Neuronal stem cell (in vitro differentiated cells): ENCODE results near the gene AIFM1.
A peak's percentile ranks its signal among the peaks of the same experiment; 100 is the strongest.
"Not testable (repeated sequence)": the region's sequence is repeated elsewhere in the genome, so short reads cannot be mapped to it uniquely, and the experiment has no call there.

Experiments used
- DNase-seq: peaks from one replicate; pipeline ENCODE4 v3.0.0-alpha.2; 2013; ENCODE audit warnings: low spot score
- H2AFZ ChIP-seq: one replicate; pipeline ENCODE4 v1.6.1; 2013; ENCODE audit warnings: mild to moderate bottlenecking, low read length, inconsistent platforms
- H2AK5ac ChIP-seq: 2 replicates; pipeline ENCODE4 v1.6.1; 2013; ENCODE audit warnings: low read depth, mild to moderate bottlenecking, inconsistent platforms, low read length, moderate library complexity, mixed read lengths
- H2BK120ac ChIP-seq: 2 replicates; pipeline ENCODE4 v1.6.1; 2013; ENCODE audit warnings: low read depth, mild to moderate bottlenecking, inconsistent platforms, low read length, moderate library complexity, mixed read lengths
- H2BK12ac ChIP-seq: one replicate; pipeline ENCODE4 v1.6.1; 2013; ENCODE audit warnings: low read length, inconsistent platforms
- H2BK15ac ChIP-seq: 2 replicates; pipeline ENCODE4 v1.6.1; 2013; ENCODE audit warnings: mild to moderate bottlenecking, low read length, inconsistent platforms, mixed read lengths
- H2BK5ac ChIP-seq: one replicate; pipeline ENCODE4 v1.6.1; 2013; ENCODE audit warnings: inconsistent platforms, mild to moderate bottlenecking, low read length, moderate library complexity
- H3K14ac ChIP-seq: one replicate; pipeline ENCODE4 v1.6.1; 2013; ENCODE audit warnings: low read length, inconsistent platforms
- H3K18ac ChIP-seq: 2 replicates; pipeline ENCODE4 v1.6.1; 2013; ENCODE audit warnings: low read length, inconsistent platforms
- H3K23ac ChIP-seq: 2 replicates; pipeline ENCODE4 v1.6.1; 2013; ENCODE audit warnings: low read depth, mild to moderate bottlenecking, mixed read lengths, low read length, inconsistent platforms; ENCODE audit not compliant: poor library complexity
- H3K27ac ChIP-seq: replicated peaks from 3 replicates; pipeline ENCODE4 v1.5.1; 2013; ENCODE audit warnings: low read length, inconsistent platforms
- H3K27me3 ChIP-seq, 3 experiments: 2 replicates each; pipeline ENCODE4 v1.6.1; 2013; ENCODE audit warnings: low read length in 3 of 3, mild to moderate bottlenecking in 2 of 3, inconsistent platforms in 1 of 3, low read depth in 1 of 3, mixed read lengths in 1 of 3, moderate library complexity in 1 of 3; ENCODE audit not compliant: control insufficient read depth in 3 of 3, insufficient read depth in 3 of 3
- H3K36me3 ChIP-seq, 2 donors: replicated peaks in 1 of 2; 2 replicates each; pipeline ENCODE4 v1.6.1; 2013; ENCODE audit warnings: low read length in 2 of 2; ENCODE audit not compliant: control insufficient read depth in 2 of 2, insufficient read depth in 2 of 2
- H3K4ac ChIP-seq: 2 replicates; pipeline ENCODE4 v1.6.1; 2013; ENCODE audit warnings: inconsistent platforms, mild to moderate bottlenecking, low read length, moderate library complexity
- H3K4me1 ChIP-seq, 2 donors: 1 replicate in 1 of 2; 2 replicates in 1 of 2; pipeline ENCODE4 v1.6.1; 2013; ENCODE audit warnings: low read length in 2 of 2, low read depth in 1 of 2; ENCODE audit not compliant: control insufficient read depth in 2 of 2, insufficient read depth in 1 of 2
- H3K4me2 ChIP-seq: one replicate; pipeline ENCODE4 v1.6.1; 2013; ENCODE audit warnings: mild to moderate bottlenecking, low read length, inconsistent platforms; ENCODE audit not compliant: insufficient read depth, poor library complexity, severe bottlenecking
- H3K4me3 ChIP-seq, 2 donors: 2 replicates each; pipeline ENCODE4 v1.5.1; 2013; ENCODE audit warnings: low read length in 2 of 2, mild to moderate bottlenecking in 2 of 2, inconsistent platforms in 1 of 2, moderate library complexity in 1 of 2
- H3K79me1 ChIP-seq: one replicate; pipeline ENCODE4 v1.6.1; 2013; ENCODE audit warnings: low read depth, mild to moderate bottlenecking, inconsistent platforms, low read length, moderate library complexity
- H3K9ac ChIP-seq: one replicate; pipeline ENCODE4 v1.6.1; 2013; ENCODE audit warnings: mild to moderate bottlenecking, low read depth, low read length, inconsistent platforms; ENCODE audit not compliant: poor library complexity
- H3K9me3 ChIP-seq, 2 donors: replicated peaks in 1 of 2; 2 replicates each; pipeline versions ENCODE3 to v1.6.1; 2013; ENCODE audit warnings: low read length in 2 of 2, mild to moderate bottlenecking in 2 of 2, inconsistent platforms in 1 of 2, low read depth in 1 of 2, mixed read lengths in 1 of 2, moderate library complexity in 1 of 2; ENCODE audit not compliant: control insufficient read depth in 2 of 2, insufficient read depth in 1 of 2
- H4K8ac ChIP-seq: one replicate; pipeline ENCODE4 v1.6.1; 2013; ENCODE audit warnings: low read depth, mild to moderate bottlenecking, inconsistent platforms, low read length, moderate library complexity
- H4K91ac ChIP-seq: one replicate; pipeline ENCODE4 v1.6.1; 2013; ENCODE audit warnings: low read length, low read depth, mild to moderate bottlenecking, inconsistent platforms; ENCODE audit not compliant: poor library complexity
- WGBS, 2 donors: extraction: QIAGEN DNeasy Blood & Tissue Kit; methylation state at CpG; one replicate each; pipeline ENCODE4 v1.1.7; 2013; ENCODE audit warnings: missing lambda C conversion rate in 2 of 2, mixed read lengths in 1 of 2; ENCODE audit not compliant: insufficient read length in 2 of 2, insufficient replicate concordance in 1 of 2; ENCODE audit errors: extremely low coverage in 2 of 2; 5-methylcytosine and 5-hydroxymethylcytosine counted together

Gene AIFM1

GRCh38 chrX:130118441-130119311 lies 47.0 kb downstream of the AIFM1 start:
- no peak overlapping the region for H2BK15ac ChIP-seq

GRCh38 chrX:130117166-130117565 lies 48.5 kb downstream of the AIFM1 start:
- H3K27ac ChIP-seq, result no peak overlapping the region
- no peak overlapping the region for H4K8ac ChIP-seq
- no peak overlapping the region for H2AFZ ChIP-seq
- H3K9ac ChIP-seq, result no peak overlapping the region
- H2BK12ac ChIP-seq, result no peak overlapping the region
- H3K4ac ChIP-seq, result no peak overlapping the region
- H3K27me3 ChIP-seq, result peaks cover 0 to under 1% (median 0%) of the 10 kb centered on the region in 3 experiments
- H2BK15ac ChIP-seq, result no peak overlapping the region
- H3K4me2 ChIP-seq, result no peak overlapping the region
- no peak overlapping the region for H3K18ac ChIP-seq
- H3K14ac ChIP-seq, result no peak overlapping the region
- H2AK5ac ChIP-seq, result no peak overlapping the region
- no peak overlapping the region for H3K4me3 ChIP-seq
- no peak overlapping the region for H2BK120ac ChIP-seq
- H3K36me3 ChIP-seq, result no peaks in the 10 kb centered on the region
- DNase-seq, result no peak
- no peak overlapping the region for H4K91ac ChIP-seq
- WGBS, 2 donors, result no CpG with 5 or more reads among the region's 7 CpGs
- H3K23ac ChIP-seq, result no peak overlapping the region
- H2BK5ac ChIP-seq, result no peak overlapping the region
- no peaks in the 10 kb centered on the region for H3K9me3 ChIP-seq
- peaks cover 2 to 6% of the 10 kb centered on the region in 2 donors for H3K4me1 ChIP-seq
- no peaks in the 10 kb centered on the region for H3K79me1 ChIP-seq

More at GRCh38 chrX:130118441-130119311, 47.0 kb downstream of the AIFM1 start:
- Histone ChIP-seq H2BK120ac (no peak overlapping the region), H3K27ac (no peak overlapping the region), H3K23ac (peak overlapping the region; percentile 12), H3K18ac (no peak overlapping the region), H3K14ac (no peak overlapping the region), H3K79me1 (no peaks in the 10 kb centered on the region), H2AFZ (no peak overlapping the region), H3K4ac (no peak overlapping the region), H3K4me1 (peaks cover 2 to 6% of the 10 kb centered on the region in 2 donors), H3K9me3 (no peaks in the 10 kb centered on the region), H3K27me3 (no peaks in the 10 kb centered on the region), H2BK12ac (no peak overlapping the region), H3K4me2 (no peak overlapping the region), H3K36me3 (no peaks in the 10 kb centered on the region), H3K9ac (no peak overlapping the region), H4K91ac (no peak overlapping the region), H2BK5ac (no peak overlapping the region), H4K8ac (no peak overlapping the region), H2AK5ac (no peak overlapping the region), H3K4me3 (no peak overlapping the region)
- DNase-seq, result no peak
- no CpG with 5 or more reads among the region's 21 CpGs for WGBS, 2 donors

GRCh38 chrX:130115119-130115885 lies 50.3 kb downstream of the AIFM1 start:
- H2BK15ac ChIP-seq, H2AK5ac ChIP-seq, H2BK120ac ChIP-seq, H3K4me1 ChIP-seq, H3K9ac ChIP-seq, H3K27ac ChIP-seq, H3K14ac ChIP-seq, H3K4me2 ChIP-seq, H4K91ac ChIP-seq, H3K18ac ChIP-seq, H3K79me1 ChIP-seq, H2BK12ac ChIP-seq, H3K23ac ChIP-seq, H2BK5ac ChIP-seq, DNase-seq, H3K4me3 ChIP-seq, H3K36me3 ChIP-seq, H4K8ac ChIP-seq, H3K9me3 ChIP-seq, H3K4ac ChIP-seq, H2AFZ ChIP-seq: not testable (repeated sequence)
- whole genome bisulfite sequencing, 2 donors, result no CpG with 5 or more reads among the region's 10 CpGs
- peaks cover 0 to 12% (median 0%) of the 10 kb centered on the region in 3 experiments for H3K27me3 ChIP-seq

GRCh38 chrX:130114141-130114588 lies 51.5 kb downstream of the AIFM1 start:
- H3K36me3 ChIP-seq, result no peaks in the 10 kb centered on the region
- H4K8ac ChIP-seq, result no peak overlapping the region
- H3K4ac ChIP-seq, result no peak overlapping the region
- H3K23ac ChIP-seq, result no peak overlapping the region
- no peak overlapping the region for H2BK120ac ChIP-seq
- H2AFZ ChIP-seq, result no peak overlapping the region
- no peak for DNase-seq
- H3K9me3 ChIP-seq, result no peaks in the 10 kb centered on the region
- H2BK12ac ChIP-seq, result no peak overlapping the region
- no peak overlapping the region for H3K9ac ChIP-seq
- no peak overlapping the region for H2AK5ac ChIP-seq
- H3K14ac ChIP-seq, result no peak overlapping the region
- no peak overlapping the region for H2BK5ac ChIP-seq
- H3K27ac ChIP-seq, result no peak overlapping the region
- H3K27me3 ChIP-seq, result peaks cover 4 to 24% (median 6%) of the 10 kb centered on the region in 3 experiments
- H3K4me1 ChIP-seq, result peaks cover 2 to 6% of the 10 kb centered on the region in 2 donors
- no peaks in the 10 kb centered on the region for H3K79me1 ChIP-seq
- H4K91ac ChIP-seq, result no peak overlapping the region
- no peak overlapping the region for H2BK15ac ChIP-seq
- H3K18ac ChIP-seq, result no peak overlapping the region
- no CpG with 5 or more reads among the region's 9 CpGs for WGBS, 2 donors
- no peak overlapping the region for H3K4me2 ChIP-seq
- H3K4me3 ChIP-seq, result no peak overlapping the region
